ENCODE measurements around the gene SBF2.

SBF2 gene

DNA sequence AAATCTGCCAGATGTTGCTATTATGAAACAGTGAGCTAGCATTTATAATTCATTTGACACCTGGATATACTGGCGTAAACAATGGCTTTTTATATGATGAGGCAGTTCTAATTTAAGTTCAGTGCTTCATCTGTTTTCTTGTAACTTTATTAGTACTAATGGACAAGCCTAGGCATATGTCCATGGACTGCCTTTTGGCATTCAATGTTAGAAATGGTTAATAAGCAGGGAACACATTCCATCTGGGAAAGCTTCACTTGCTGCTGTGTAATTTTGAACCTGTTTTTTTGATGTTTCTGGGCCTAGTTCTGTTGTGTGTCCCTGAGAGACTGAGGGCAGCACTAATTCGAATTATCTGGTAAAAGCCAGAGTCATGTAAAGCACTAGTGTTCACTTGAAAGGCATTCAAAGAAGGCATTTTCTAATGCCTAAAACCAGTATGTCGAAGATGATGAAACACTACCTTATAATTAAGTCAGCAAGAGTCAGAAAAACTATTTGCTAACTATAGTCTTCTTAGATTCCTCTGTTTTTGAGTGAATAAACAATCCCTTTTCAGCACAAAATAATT is 491.6 kb downstream of the SBF2 start:
- TF ChIP-seq CTCF (IDR thresholded peaks at IDR 0.05; ENCODE audit: control insufficient read depth, insufficient read depth, low read depth, low read length, missing control alignments), result no peak
- H3K4me3 ChIP-seq (ENCODE audit: control insufficient read depth, low read depth, low read length), result no peak overlapping the region
- DNase-seq (ENCODE audit: low read depth), result peak; percentile 91

DNA sequence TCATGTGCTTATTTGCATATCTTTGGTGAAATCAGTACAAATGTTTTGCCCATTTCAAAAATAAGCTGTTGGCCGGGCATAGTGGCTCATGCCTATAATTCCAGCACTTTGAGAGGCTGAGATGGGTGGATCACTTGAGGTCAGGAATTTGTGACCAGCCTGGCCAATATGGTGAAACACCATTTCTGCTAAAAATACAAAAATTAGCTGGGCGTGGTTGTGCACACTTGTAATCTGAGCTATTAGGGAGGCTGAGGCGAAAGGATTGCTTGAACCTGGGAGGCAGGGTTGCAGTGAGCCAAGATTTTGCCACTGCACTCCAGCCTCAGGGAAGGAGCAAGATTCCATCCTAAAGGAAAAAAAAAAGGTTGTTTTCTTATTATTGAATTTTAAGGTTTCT is 494.1 kb downstream of the SBF2 start:
- TF ChIP-seq CTCF (IDR thresholded peaks at IDR 0.05; ENCODE audit: control insufficient read depth, insufficient read depth, low read depth, low read length, missing control alignments), result no peak
- no peak for DNase-seq (ENCODE audit: low read depth)
- no peak overlapping the region for H3K4me3 ChIP-seq (ENCODE audit: control insufficient read depth, low read depth, low read length)

- no peak for TF ChIP-seq CTCF (IDR thresholded peaks at IDR 0.05; ENCODE audit: control insufficient read depth, insufficient read depth, low read depth, low read length, missing control alignments)
- DNase-seq (ENCODE audit: low read depth), result no peak
- no peak overlapping the region for H3K4me3 ChIP-seq (ENCODE audit: control insufficient read depth, low read depth, low read length)
Observed at GRCh38 chr11:9797300-9797699, 496.7 kb downstream of the SBF2 start.

- no peak for TF ChIP-seq CTCF (IDR thresholded peaks at IDR 0.05; ENCODE audit: control insufficient read depth, insufficient read depth, low read depth, low read length, missing control alignments)
- no peak for DNase-seq (ENCODE audit: low read depth)
- no peak overlapping the region for H3K4me3 ChIP-seq (ENCODE audit: control insufficient read depth, low read depth, low read length)
Observed at GRCh38 chr11:9796854-9797253, 497.2 kb downstream of the SBF2 start.

DNA sequence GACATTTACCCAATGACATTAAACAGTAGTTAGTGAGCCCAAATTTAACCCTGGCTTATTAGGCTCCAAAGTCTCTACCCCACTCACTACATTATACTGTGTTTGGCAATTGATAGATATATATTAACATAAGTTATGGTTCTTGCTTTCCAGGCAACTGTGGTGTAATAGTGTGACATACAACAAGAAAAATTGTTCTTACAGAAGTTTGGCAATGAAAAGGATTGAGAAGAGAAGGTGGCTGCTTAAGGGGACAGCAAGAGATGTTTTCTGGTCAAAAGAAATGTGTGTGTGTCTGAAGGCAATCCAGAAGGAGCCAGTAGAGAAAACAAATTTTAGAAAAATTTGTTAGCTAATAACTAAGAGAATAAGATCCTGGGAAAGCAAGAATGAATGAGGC is 497.8 kb downstream of the SBF2 start:
- TF ChIP-seq CTCF (IDR thresholded peaks at IDR 0.05; ENCODE audit: control insufficient read depth, insufficient read depth, low read depth, low read length, missing control alignments), result no peak
- no peak for DNase-seq (ENCODE audit: low read depth)
- no peak overlapping the region for H3K4me3 ChIP-seq (ENCODE audit: control insufficient read depth, low read depth, low read length)

GRCh38 chr11:9790703-9791102 is 503.3 kb downstream of the SBF2 start:
- H3K4me3 ChIP-seq (ENCODE audit: control insufficient read depth, low read depth, low read length), result no peak overlapping the region
- no peak for DNase-seq (ENCODE audit: low read depth)
- TF ChIP-seq CTCF (IDR thresholded peaks at IDR 0.05; ENCODE audit: control insufficient read depth, insufficient read depth, low read depth, low read length, missing control alignments), result no peak

DNA sequence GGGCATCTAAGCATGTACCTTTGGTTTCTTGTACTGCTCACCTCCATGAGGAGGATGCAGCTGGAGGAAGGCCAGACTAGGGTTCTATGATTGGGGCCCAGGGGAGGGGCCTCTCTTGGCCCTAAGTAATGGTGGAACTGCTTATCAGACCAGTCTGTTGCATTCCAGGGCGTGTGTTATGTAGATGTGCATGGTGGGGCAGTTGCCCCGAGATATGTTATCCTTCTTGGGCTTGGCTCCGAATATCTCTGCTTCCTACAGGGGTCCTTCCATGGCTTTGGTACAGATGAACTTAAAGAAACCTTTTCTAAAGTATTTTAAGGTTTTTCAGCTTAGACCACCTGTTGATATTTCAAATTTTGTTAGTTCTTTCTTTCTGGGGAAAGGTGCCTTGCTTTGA is 504.1 kb downstream of the SBF2 start:
- no peak for DNase-seq (ENCODE audit: low read depth)
- no peak overlapping the region for H3K4me3 ChIP-seq (ENCODE audit: control insufficient read depth, low read depth, low read length)
- TF ChIP-seq CTCF (IDR thresholded peaks at IDR 0.05; ENCODE audit: control insufficient read depth, insufficient read depth, low read depth, low read length, missing control alignments), result no peak

Measured in AG09309 (cell line).